PFSK-1 (cell line): Measurements from ENCODE around the gene PTPRK.

Source experiments
- REST ChIP-seq, 2 experiments: IDR thresholded peaks; 2 replicates each; pipeline versions ENCODE4 v1.6.1 to v1.8.0; 2011 to 2012; ENCODE audit warnings: low read depth in 2 of 2, low read length in 2 of 2, control low read depth in 1 of 2, inconsistent platforms in 1 of 2, mild to moderate bottlenecking in 1 of 2, moderate library complexity in 1 of 2; ENCODE audit not compliant: insufficient read depth in 1 of 2
- SIN3A ChIP-seq: IDR thresholded peaks from 2 replicates; pipeline ENCODE4 v1.6.1; 2012; ENCODE audit warnings: mild to moderate bottlenecking, low read length, moderate library complexity, borderline replicate concordance; ENCODE audit not compliant: insufficient read depth
- TAF1 ChIP-seq: IDR thresholded peaks from 2 replicates; pipeline ENCODE4 v1.6.1; 2012; ENCODE audit warnings: low read length, control low read depth, borderline replicate concordance; ENCODE audit not compliant: insufficient read depth

GRCh38 chr6:128275030-128275429, 245.4 kb downstream of the PTPRK start:
- TF ChIP-seq TAF1, result no peak
- TF ChIP-seq REST (IDR thresholded peaks at IDR 0.05; ENCODE audit: insufficient read depth in 1 of 2, low read depth in 2 of 2, low read length in 2 of 2), result no peak
- TF ChIP-seq SIN3A, result no peak
